Astrocyte (in vitro differentiated cells and primary cell): ENCODE data around the gene SNX11.

Experiments used
- CTCF ChIP-seq: IDR thresholded peaks from 2 replicates; pipeline ENCODE4 v1.5.1; 2011; ENCODE audit warnings: low read depth, mild to moderate bottlenecking, inconsistent platforms, low read length, moderate library complexity; ENCODE audit not compliant: insufficient read depth
- EZH2 ChIP-seq: IDR thresholded peaks from 2 replicates; pipeline ENCODE4 v1.6.1; 2012; ENCODE audit warnings: mild to moderate bottlenecking, low read length, inconsistent platforms; ENCODE audit not compliant: insufficient read depth

GRCh38 chr17:48159232-48159631, 51.7 kb downstream of the SNX11 start:
- TF ChIP-seq CTCF (no peak), EZH2 (no peak)
